K562 (cell line): Measurements from ENCODE around the gene THRSP. TPM values are rescaled to one million over a fixed set of nuclear protein-coding genes. Genes with fewer than 3 reads are reported as not detected.

Experiments used
- CBX3 ChIP-seq, 2 experiments: IDR thresholded peaks; 1 replicate in 1 of 2; 2 replicates in 1 of 2; pipeline ENCODE4 v1.6.1; 2012; ENCODE audit warnings: inconsistent platforms in 2 of 2, low read length in 2 of 2, borderline replicate concordance in 1 of 2, control low read depth in 1 of 2
- ELF4 ChIP-seq: fragments of 450-650 bp; formaldehyde crosslinking; IDR thresholded peaks from 2 replicates; pipeline ENCODE4 v1.4.0; 2022; ENCODE audit warnings: missing genetic modification characterization
- EWSR1 ChIP-seq: fragments of 450-650 bp; IDR thresholded peaks from 2 replicates; pipeline ENCODE4 v1.6.1; 2018; ENCODE audit warnings: borderline replicate concordance, mild to moderate bottlenecking, low read depth, moderate library complexity; ENCODE audit not compliant: partially characterized antibody
- GATAD2A ChIP-seq: fragments of 450-650 bp; IDR thresholded peaks from 2 replicates; pipeline ENCODE4 v1.6.1; 2017
- HLTF ChIP-seq: fragments of 450-650 bp; IDR thresholded peaks from 2 replicates; pipeline ENCODE4 v1.6.1; 2016
- IRF9 ChIP-seq: fragments of 450-650 bp; IDR thresholded peaks from 2 replicates; pipeline ENCODE4 v1.6.1; 2016; ENCODE audit warnings: missing biosample characterization, missing genetic modification characterization
- MNT ChIP-seq, 2 experiments: fragments of 450-650 bp; conservative IDR thresholded peaks; 2 replicates each; pipeline ENCODE4 v1.6.1; 2017; ENCODE audit warnings: mild to moderate bottlenecking in 2 of 2, moderate library complexity in 2 of 2
- NONO ChIP-seq, 2 experiments: fragments of 200-400 bp in 1 of 2; fragments of 450-650 bp in 1 of 2; formaldehyde crosslinking in 1 of 2; IDR thresholded peaks; 2 replicates each; pipeline ENCODE4 v1.6.1; 2017; ENCODE audit warnings: low read depth in 2 of 2, mild to moderate bottlenecking in 2 of 2, moderate library complexity in 2 of 2, low read length in 1 of 2
- RBM17 ChIP-seq: fragments of 200-400 bp; formaldehyde crosslinking; IDR thresholded peaks from 2 replicates; pipeline ENCODE4 v1.6.1; 2017; ENCODE audit warnings: low read depth, mild to moderate bottlenecking, low read length, borderline replicate concordance
- SIN3A ChIP-seq, 2 experiments: fragments of 150-350 bp in 1 of 2; IDR thresholded peaks; 2 replicates each; pipeline ENCODE4 v1.6.1; 2011 to 2016; ENCODE audit warnings: borderline replicate concordance in 2 of 2, low read depth in 2 of 2, low read length in 2 of 2, mild to moderate bottlenecking in 2 of 2, moderate library complexity in 2 of 2; ENCODE audit not compliant: control insufficient read depth in 1 of 2
- ZBTB1 ChIP-seq: sonication (generic); formaldehyde crosslinking; IDR thresholded peaks from 2 replicates; pipeline ENCODE4 v1.8.1; 2023; ENCODE audit warnings: missing genetic modification reagents, low read depth, mild to moderate bottlenecking, borderline replicate concordance
- ZBTB17 ChIP-seq: fragments of 450-650 bp; formaldehyde crosslinking; IDR thresholded peaks from 2 replicates; pipeline ENCODE4 v1.4.0; 2020; ENCODE audit warnings: mild to moderate bottlenecking
- ZNF384 ChIP-seq: IDR thresholded peaks from 2 replicates; pipeline ENCODE4 v1.6.1; 2012; ENCODE audit warnings: low read depth, low read length, improper control_type of control experiment
- ZNF41 ChIP-seq: fragments of 250-450 bp; sonication (Bioruptor Pico); conservative IDR thresholded peaks from 2 replicates; pipeline ENCODE4 v1.4.0; 2020; ENCODE audit warnings: mild to moderate bottlenecking
- ZNF764 ChIP-seq: fragments of 250-450 bp; sonication (Bioruptor Pico); IDR thresholded peaks from 2 replicates; pipeline ENCODE4 v1.4.0; 2020; ENCODE audit warnings: low read depth, mild to moderate bottlenecking, moderate library complexity
- polyA plus RNA-seq, 8 experiments: library from polyadenylated mRNA; depleted of rRNA in 4 of 8; stranded (reverse) in 5 of 8; unstranded in 3 of 8; fragments of >200 nt; fragmentation: Nextera tagmentation in 2 of 8; fragmentation: Illumina TruSeq in 1 of 8; extraction: Ambion mirVana in 2 of 8; extraction: Trizol in 1 of 8; gene quantifications; 2 replicates each; pipeline versions ENCODE4 v1.2.1 to v1.2.3, GENCODE V29; 2011 to 2014; ENCODE audit warnings: inconsistent platforms in 1 of 8, missing spikeins in 1 of 8
- total RNA-seq, 7 experiments: library from RNA; depleted of rRNA in 6 of 7; stranded (reverse); fragments of >200 nt in 6 of 7; fragmentation: Illumina TruSeq in 2 of 7; extraction: Trizol in 2 of 7; gene quantifications; 2 replicates each; pipeline versions ENCODE4 v1.2.1 to v1.2.3, GENCODE V29; 2011 to 2021; ENCODE audit warnings: low replicate concordance in 1 of 7
- TF ChIP-seq, protein P1 (sequence below): fragments of 250-450 bp; sonication (Bioruptor Pico); IDR thresholded peaks from 2 replicates; pipeline ENCODE4 v1.8.0; 2021; ENCODE audit warnings: borderline replicate concordance, mild to moderate bottlenecking, moderate library complexity; ENCODE audit not compliant: poor library complexity, severe bottlenecking

THRSP gene
- total and polyA plus RNA-seq, 9 of the 15 experiments (the other 6 are each of a cell fraction or from before 2014, with no cell fraction given): 0.23 to 0.56 (median 0.31) TPM; not detected in 2

GRCh38 chr11:78079232-78080083, 15.8 kb downstream of the THRSP start, which contains the start of gene NDUFC2 (continued):
- TF ChIP-seq SIN3A (IDR thresholded peaks at IDR 0.05; ENCODE audit: borderline replicate concordance in 2 of 2, control insufficient read depth in 1 of 2, low read depth in 2 of 2, low read length in 2 of 2) (peak; percentile 40 to 87; a peak in 1 of 4 replicates), ZNF384 (peak; percentile 72), HLTF (no peak), ZBTB1 (CRISPR knock-in tag) (peak; percentile 92), ELF4 (CRISPR knock-in tag) (no peak), NONO (IDR thresholded peaks at IDR 0.05; ENCODE audit: low read depth in 2 of 2, low read length in 1 of 2) (peak in 1 of 2 experiments; percentile 54; a peak in 1 of 4 replicates), GATAD2A (peak; percentile 92; the same call in 1 of the 2 replicates), IRF9 (tag) (peak; percentile 80), CBX3 (IDR thresholded peaks at IDR 0.05; ENCODE audit: borderline replicate concordance in 1 of 2, low read length in 2 of 2) (peak in 1 of 2 experiments; percentile 85; a peak in 1 of 3 replicates), MNT (conservative IDR thresholded peaks at IDR 0.05) (peak; percentile 59 to 85; a peak in 3 of 4 replicates), EWSR1 (no peak), ZNF41 (no peak), ZBTB17 (0 out of 2 replicates have a peak, but pooled peaks have one; percentile 72), RBM17 (no peak), ZNF764 (CRISPR knock-in tag) (peak; percentile 20; the same call in 1 of the 2 replicates)
- TF ChIP-seq, protein P1, sequence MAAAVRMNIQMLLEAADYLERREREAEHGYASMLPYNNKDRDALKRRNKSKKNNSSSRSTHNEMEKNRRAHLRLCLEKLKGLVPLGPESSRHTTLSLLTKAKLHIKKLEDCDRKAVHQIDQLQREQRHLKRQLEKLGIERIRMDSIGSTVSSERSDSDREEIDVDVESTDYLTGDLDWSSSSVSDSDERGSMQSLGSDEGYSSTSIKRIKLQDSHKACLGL (CRISPR knock-in tag): peak; percentile 22
